ENCODE data around the gene KLK8. TPM values are rescaled to one million over a fixed set of nuclear protein-coding genes. Genes with fewer than 3 reads are reported as not detected.

Gene KLK8
- total and polyA plus RNA-seq, 4 donors: not detected

- Histone ChIP-seq H3K36me3 (ENCODE audit: control insufficient read depth in 4 of 4, insufficient read depth in 3 of 4, low read depth in 1 of 4, low read length in 3 of 4) (no peaks in the 10 kb centered on the region), H3K4me3 (ENCODE audit: low read depth in 1 of 3, low read length in 3 of 3) (no peak overlapping the region), H3K27me3 (ENCODE audit: control insufficient read depth in 4 of 4, insufficient read depth in 4 of 4, low read length in 3 of 4) (no peaks in the 10 kb centered on the region), H3K9me3 (ENCODE audit: control insufficient read depth in 4 of 4, low read length in 3 of 4) (no peaks in the 10 kb centered on the region), H3K4me1 (ENCODE audit: control insufficient read depth in 4 of 4, insufficient read depth in 4 of 4, low read length in 3 of 4) (no peaks in the 10 kb centered on the region), H3K9ac (ENCODE audit: low read depth in 1 of 2, low read length in 2 of 2) (no peak overlapping the region), H3K27ac (ENCODE audit: low read depth in 1 of 2, low read length in 2 of 2) (no peak overlapping the region)
- TF ChIP-seq REST (IDR thresholded peaks at IDR 0.05): no peak
- no peak for TF ChIP-seq JUND (IDR thresholded peaks at IDR 0.05)
- TF ChIP-seq RXRA (IDR thresholded peaks at IDR 0.05): no peak
- TF ChIP-seq SP1 (IDR thresholded peaks at IDR 0.05): no peak
- no peak for TF ChIP-seq ZBTB33 (IDR thresholded peaks at IDR 0.05)
- TF ChIP-seq FOXA2 (IDR thresholded peaks at IDR 0.05): no peak
- TF ChIP-seq RAD21 (IDR thresholded peaks at IDR 0.05): no peak
- no peak for TF ChIP-seq HNF4A (conservative IDR thresholded peaks at IDR 0.05)
- WGBS: 65% methylated on average over 19 of the region's 19 CpGs
- no peak for DNase-seq (ENCODE audit: low spot score)
These were observed 7.9 kb upstream of the KLK8 start for GRCh38 chr19:51009061-51009891.

- no peak for TF ChIP-seq TAF1 (conservative IDR thresholded peaks at IDR 0.05)
- Histone ChIP-seq H3K9me3 (ENCODE audit: control insufficient read depth in 4 of 4, low read length in 3 of 4) (no peaks in the 10 kb centered on the region), H3K27me3 (ENCODE audit: control insufficient read depth in 4 of 4, insufficient read depth in 4 of 4, low read length in 3 of 4) (peaks cover 0 to 2% (median 0%) of the 10 kb centered on the region in 4 donors), H3K4me1 (ENCODE audit: control insufficient read depth in 4 of 4, insufficient read depth in 4 of 4, low read length in 3 of 4) (no peaks in the 10 kb centered on the region), H3K9ac (ENCODE audit: low read depth in 1 of 2, low read length in 2 of 2) (no peak overlapping the region), H3K27ac (ENCODE audit: low read depth in 1 of 2, low read length in 2 of 2) (no peak overlapping the region), H3K36me3 (ENCODE audit: control insufficient read depth in 4 of 4, insufficient read depth in 3 of 4, low read depth in 1 of 4, low read length in 3 of 4) (no peaks in the 10 kb centered on the region), H3K4me3 (ENCODE audit: low read depth in 1 of 3, low read length in 3 of 3) (no peak overlapping the region)
- no peak for DNase-seq (ENCODE audit: low spot score)
- 80% methylated on average over 3 of the region's 3 CpGs for WGBS
These were observed 6.1 kb upstream of the KLK8 start for GRCh38 chr19:51007488-51007887.

DNA sequence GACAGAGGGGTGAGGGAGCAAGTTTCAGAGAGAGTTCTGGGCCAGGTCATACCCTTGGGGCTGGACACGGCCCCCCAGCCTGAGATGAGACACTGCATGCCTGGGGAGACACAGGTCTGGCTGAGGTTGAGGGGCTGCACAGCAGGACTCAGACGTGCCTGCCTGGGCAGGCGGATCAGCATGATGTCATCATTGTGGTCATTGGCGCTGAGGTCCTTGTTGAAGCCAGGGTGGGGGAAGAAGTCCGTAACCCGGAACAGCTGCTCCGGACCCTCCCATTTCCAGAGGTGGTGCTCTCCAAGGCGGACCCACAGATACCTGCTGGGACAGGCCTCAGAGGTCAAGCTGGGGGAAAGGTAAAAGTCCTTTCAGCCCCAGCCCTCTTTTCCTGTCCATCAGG is 5.0 kb upstream of the KLK8 start:
- H3K9me3 ChIP-seq (ENCODE audit: control insufficient read depth in 4 of 4, low read length in 3 of 4): no peaks in the 10 kb centered on the region
- H3K9ac ChIP-seq (ENCODE audit: low read depth in 1 of 2, low read length in 2 of 2): no peak overlapping the region
- WGBS: 45% methylated on average over 8 of the region's 8 CpGs
- H3K4me3 ChIP-seq (ENCODE audit: low read depth in 1 of 3, low read length in 3 of 3): no peak overlapping the region
- H3K36me3 ChIP-seq (ENCODE audit: control insufficient read depth in 4 of 4, insufficient read depth in 3 of 4, low read depth in 1 of 4, low read length in 3 of 4): no peaks in the 10 kb centered on the region
- H3K27me3 ChIP-seq (ENCODE audit: control insufficient read depth in 4 of 4, insufficient read depth in 4 of 4, low read length in 3 of 4): peaks cover 0 to 4% (median 0%) of the 10 kb centered on the region in 4 donors
- no peak for DNase-seq (ENCODE audit: low spot score)
- H3K4me1 ChIP-seq (ENCODE audit: control insufficient read depth in 4 of 4, insufficient read depth in 4 of 4, low read length in 3 of 4): no peaks in the 10 kb centered on the region
- H3K27ac ChIP-seq (ENCODE audit: low read depth in 1 of 2, low read length in 2 of 2): no peak overlapping the region
- TF ChIP-seq CTCF (IDR thresholded peaks at IDR 0.05; ENCODE audit: low read depth, low read length, missing input control) (no peak), HNF4G (IDR thresholded peaks at IDR 0.05) (no peak), YY1 (IDR thresholded peaks at IDR 0.05) (no peak), HNF4A (conservative IDR thresholded peaks at IDR 0.05) (no peak), RXRA (IDR thresholded peaks at IDR 0.05) (no peak), ZBTB33 (IDR thresholded peaks at IDR 0.05) (no peak), EGR1 (IDR thresholded peaks at IDR 0.05; ENCODE audit: low read depth in 2 of 2) (no peak), SP1 (IDR thresholded peaks at IDR 0.05) (no peak), NR2F2 (IDR thresholded peaks at IDR 0.05) (no peak)
- TF ChIP-seq, protein P1, sequence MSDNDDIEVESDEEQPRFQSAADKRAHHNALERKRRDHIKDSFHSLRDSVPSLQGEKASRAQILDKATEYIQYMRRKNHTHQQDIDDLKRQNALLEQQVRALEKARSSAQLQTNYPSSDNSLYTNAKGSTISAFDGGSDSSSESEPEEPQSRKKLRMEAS (IDR thresholded peaks at IDR 0.05): no peak

Measured in liver (tissue), 9 donors.